ENCODE data around the gene PACSIN3.

PACSIN3 gene

GRCh38 chr11:47175746-47176327, 10.4 kb downstream of the PACSIN3 start:
- no peak for DNase-seq

DNA sequence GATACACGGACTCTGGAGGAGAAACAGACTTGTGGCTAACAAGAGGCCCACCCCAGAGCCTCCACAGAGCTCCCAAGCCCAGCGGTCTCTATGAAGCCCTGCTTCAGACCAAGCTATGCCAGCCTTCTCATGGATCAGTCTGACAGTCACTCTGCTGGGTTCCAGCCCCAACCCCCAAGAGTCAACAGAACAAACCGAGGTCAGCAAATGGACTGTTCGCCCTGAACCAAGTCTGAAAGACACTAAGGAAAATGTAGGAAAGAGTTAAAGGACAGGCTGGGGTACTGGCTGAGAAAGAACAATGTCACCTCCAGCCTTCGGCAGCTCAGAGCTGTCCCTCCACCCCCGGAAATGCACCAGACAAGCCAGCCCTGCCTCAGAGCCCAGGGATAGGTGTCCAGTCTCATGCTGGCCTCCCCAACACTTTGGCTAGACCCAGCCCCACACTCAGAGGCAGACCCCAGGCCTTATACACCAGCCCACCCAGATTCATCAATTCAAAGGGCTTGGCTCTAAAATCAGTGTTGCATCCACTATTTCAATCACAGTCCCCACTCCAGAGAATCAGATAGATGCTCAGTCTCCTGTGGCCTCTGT, 13.4 kb downstream of the PACSIN3 start:
- no peak for DNase-seq

DNA sequence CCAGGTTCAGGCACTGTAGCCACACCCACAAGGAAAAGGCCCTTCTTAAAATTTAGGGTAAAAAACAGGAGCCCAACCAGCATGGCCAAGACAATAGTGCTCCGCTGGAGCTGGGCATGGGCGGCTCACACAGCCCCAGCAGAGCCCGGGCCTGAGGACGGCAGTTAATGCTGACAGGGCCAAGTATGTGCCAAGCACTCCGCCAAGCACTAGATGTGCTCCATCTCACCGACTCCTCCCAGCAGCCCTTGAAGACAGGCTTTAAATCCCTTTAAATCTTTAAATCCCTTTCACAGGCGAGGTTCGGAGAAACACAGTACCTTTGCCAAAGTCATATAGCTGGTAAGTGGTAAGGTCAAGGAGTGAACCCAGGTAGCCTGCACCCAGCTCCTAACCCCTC, 14.4 kb downstream of the PACSIN3 start:
- DNase-seq = no peak

DNA sequence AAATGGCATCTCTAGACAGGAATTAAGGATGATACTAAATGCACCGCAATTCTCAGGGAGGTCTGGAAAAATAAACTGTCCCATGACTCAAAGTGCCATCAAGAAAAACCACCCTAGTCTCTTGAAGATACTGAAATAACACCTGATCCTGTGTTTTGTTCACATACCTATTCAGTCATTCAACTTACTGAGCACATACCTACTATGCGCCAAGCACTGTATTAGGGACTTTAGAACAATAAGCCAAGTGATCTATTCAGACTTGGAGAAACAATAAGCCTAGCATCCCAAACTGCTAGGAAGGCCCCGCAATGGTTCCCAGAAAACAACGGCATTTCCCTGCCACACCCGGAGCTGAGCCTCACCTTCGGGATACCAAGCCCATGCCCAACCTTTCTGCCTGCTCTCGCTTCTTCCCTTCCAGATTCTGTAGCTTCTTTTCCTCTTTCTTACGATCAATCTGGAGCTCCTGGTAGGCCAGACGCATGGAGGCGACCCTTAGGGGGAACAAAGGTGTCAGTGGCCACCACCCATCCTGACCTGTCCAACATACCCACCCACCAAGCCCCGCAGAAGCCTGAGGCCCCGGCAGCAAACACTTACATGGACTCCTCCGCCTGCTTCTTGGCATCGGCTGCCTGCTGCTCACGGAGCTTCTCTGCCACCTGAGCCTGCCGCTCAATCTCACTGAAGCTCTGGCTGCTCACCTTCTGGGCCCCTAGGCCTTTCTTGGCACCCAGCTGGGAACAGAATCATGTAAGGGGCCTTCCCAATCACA, 15.0 kb downstream of the PACSIN3 start:
- DNase-seq = no peak

DNA sequence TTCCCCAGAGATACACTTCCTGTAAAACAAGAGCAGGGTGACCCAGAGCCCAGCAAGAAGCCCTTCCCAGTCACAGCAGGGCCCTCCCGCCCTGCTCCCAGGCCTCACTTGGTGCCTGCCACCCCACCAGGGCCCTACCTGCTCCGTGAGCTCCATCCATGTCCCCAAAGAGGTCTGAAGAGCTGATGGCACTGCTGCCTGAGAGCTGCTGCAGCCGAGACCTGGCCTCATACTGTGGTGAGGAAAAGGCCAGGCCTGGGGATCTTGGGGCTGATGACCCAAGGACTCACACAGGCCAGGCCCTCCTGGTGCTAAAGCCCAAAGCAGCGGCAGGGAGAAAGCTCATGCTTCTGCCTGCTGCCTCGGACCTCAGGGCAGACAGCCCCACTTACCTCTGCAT, 19.9 kb downstream of the PACSIN3 start:
- no peak for DNase-seq

DNA sequence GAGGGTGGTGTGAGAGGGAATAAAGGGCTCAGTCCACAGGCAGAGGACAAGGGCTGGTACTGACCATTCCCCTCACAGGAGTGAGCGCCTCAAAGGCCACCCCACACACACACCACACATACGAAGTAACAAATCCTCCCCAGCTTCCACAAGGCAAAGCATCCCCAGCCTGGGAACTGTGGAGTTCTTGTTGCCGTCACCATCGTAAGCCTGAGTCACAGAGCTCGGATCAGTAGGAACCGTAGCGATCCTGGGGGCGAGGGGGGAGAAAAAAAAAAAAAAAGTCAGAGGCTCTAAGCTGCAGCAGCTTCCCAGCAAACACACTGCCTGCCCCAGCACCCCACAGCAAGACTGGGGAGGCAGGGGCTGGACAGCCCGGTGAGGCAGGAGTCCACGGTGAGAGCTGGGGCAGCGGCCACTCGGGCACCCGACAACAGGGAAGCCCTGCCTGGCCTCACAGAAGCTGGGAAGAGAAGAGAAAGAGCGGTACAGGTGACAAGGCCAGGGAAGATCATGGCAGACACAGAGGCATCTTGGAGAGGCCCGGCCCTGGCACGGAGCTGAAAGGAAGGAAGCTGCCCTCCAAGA, 20.9 kb downstream of the PACSIN3 start:
- DNase-seq = no peak

GRCh38 chr11:47164321-47164720, 21.9 kb downstream of the PACSIN3 start:
- no peak for DNase-seq

GRCh38 chr11:47163898-47164297, 22.3 kb downstream of the PACSIN3 start:
- no peak for DNase-seq

- DNase-seq = no peak
Measured at GRCh38 chr11:47163193-47163592, 23.0 kb downstream of the PACSIN3 start.

DNA sequence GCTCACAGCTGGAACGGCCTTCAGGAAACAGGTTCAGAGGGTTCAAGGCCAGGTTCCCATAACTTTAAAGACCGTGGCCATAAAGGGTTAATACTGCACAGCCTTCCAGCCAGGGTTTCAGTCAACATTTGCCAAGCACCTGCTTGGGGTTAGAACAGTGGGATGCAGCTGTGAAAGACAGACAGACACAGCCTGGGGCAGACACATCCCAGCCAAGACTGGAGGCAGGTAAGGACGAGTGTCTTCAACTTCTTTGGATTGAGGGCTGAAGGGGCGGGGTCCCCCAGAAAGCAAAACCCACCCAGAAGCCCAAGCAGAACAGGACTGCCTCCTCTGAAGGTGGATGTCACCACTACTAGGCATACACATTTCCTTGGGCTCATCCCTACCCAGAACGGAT, 23.8 kb downstream of the PACSIN3 start:
- no peak for DNase-seq

DNA sequence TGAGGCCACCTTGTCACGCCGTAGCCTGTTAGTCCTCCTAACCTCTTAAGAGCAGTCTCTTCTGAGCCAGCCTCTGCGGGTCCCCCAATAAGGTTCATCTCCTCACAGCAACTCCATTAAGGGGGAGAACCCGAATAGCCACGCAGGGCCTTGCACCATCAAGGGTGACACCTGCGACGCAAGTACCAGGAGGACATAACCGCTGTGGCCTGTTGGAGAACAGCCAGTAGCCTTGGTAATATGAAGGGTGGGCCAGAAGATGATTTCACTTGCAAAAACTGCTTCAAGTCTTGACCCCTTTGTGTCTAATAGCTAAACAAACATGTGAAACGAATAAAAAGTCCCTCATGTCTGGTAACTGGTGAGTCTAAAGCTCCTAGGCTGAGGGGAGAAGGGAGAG, 24.3 kb downstream of the PACSIN3 start:
- no peak for DNase-seq

DNA sequence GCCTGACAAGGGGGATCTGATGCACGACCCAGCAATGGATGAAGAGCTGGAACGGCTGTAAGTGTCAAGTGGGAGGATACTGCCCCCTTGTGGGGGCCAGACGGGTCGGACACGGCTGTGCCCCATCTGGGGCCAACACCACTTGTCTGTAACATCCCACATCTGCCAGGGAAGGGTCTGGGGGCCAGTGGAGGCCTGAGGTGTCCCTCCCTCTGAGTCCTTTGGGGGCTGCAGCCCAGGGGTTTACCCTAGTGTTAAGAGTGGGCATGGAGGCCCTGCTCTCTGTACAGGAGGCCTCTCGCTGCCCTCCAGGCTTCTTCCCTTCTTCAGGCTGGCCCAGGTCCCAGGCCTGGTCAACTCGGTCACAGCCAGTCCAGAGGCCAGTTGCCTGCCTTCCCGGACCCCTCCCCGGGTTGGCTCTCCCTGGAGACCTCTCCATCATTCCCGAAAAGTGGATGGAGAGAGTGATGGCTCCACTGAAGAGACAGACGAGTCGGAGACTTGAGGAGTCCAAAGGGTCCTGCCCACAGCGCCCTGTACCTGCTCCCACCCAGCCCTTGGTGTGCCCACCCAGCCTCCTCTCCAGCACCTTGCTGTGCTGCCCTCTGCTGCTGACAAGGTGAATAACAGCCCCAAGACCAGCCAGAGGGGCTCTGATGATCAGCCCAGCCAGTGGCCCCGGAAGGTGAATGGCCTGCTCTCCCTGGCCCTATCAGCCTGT, 24.9 kb downstream of the PACSIN3 start:
- peak; percentile 67 to 77 for DNase-seq

DNA sequence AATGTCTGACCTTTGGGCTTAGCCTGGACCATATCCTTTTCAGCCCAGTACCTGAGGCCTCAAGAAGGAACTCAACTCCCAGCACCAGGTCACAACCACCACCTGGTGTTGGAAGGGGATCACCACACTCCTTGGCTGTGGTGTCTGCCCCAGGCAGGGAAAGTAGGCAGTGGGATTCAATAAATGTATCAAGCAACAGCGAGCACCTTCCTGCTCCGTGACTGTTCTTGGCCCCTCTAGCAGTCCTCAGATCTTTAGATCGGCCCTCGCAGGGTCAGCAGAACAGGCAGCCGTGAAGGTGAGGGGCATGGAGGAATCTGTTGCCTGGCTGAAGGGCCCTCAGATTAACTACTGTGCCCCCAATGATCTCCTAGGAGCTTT, 25.5 kb downstream of the PACSIN3 start:
- DNase-seq = no peak

DNA sequence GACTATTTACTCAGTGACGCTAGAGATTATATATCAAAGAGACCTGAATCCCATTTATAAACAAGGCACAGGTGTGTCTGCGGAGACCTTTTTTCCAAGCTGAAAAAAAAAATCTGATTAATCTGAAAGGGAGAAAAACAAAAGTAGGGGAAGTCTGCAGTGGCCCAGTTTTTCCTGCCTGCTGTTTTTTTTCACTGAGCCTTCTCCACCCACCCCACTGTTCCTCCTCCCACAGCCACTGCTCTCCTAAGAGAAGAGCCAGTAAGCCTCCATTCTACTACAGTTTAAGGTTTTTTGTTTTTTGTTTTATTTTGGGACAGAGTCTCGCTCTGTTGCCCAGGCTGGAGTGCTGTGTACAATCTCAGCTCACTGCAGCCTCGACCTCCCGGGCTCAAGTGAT, 28.0 kb downstream of the PACSIN3 start:
- DNase-seq = no peak

- no peak for DNase-seq
Measured at GRCh38 chr11:47157805-47158204, 28.4 kb downstream of the PACSIN3 start.

GRCh38 chr11:47156951-47157350, 29.3 kb downstream of the PACSIN3 start:
- no peak for DNase-seq

DNA sequence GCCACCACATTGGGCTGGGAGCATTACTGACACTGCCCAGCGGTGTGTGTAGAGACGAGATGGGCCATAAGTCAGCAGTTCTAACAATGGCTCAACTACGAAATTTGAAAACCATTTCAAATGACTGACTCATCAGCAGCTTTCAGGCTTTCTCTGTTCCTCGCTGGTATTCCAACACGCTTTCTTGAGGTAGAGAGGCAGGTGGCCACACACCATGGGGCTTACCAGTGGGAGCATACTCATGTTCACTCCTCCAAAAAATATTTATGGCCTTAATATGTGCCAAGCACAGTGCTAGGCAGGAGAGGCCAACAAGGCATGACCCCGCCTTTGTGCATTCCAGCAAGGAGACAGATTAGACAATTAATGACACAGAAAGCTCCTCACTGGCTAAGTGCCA, 29.9 kb downstream of the PACSIN3 start:
- DNase-seq = no peak

DNA sequence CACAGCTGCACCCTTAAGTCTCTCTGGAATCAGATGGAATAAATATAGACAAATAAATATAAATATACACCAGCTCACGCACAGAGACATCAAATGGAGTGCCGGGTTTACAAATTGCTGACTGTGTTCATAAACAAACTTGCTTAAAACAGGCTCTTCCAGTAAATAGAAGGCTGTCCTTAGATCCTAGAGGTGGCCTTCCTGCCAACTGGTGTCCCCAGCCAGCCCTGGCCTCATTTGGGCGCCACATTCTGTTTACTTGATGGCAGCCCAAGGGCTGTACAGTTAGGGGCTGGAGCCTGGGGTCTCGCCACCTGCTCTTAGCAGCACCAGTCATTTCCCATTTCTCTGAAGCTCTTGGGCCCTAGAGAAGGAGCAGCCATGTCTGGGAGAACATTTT, 30.4 kb downstream of the PACSIN3 start:
- DNase-seq = no peak

- DNase-seq = no peak
Measured at GRCh38 chr11:47154616-47155570, 31.3 kb downstream of the PACSIN3 start.

GRCh38 chr11:47152953-47153950, 33.0 kb downstream of the PACSIN3 start:
- DNase-seq = peak; percentile 68 to 90

Data from NCI-H446 (cell line).